Measurements from ENCODE around the gene KIRREL1.

The KIRREL1 gene

DNA sequence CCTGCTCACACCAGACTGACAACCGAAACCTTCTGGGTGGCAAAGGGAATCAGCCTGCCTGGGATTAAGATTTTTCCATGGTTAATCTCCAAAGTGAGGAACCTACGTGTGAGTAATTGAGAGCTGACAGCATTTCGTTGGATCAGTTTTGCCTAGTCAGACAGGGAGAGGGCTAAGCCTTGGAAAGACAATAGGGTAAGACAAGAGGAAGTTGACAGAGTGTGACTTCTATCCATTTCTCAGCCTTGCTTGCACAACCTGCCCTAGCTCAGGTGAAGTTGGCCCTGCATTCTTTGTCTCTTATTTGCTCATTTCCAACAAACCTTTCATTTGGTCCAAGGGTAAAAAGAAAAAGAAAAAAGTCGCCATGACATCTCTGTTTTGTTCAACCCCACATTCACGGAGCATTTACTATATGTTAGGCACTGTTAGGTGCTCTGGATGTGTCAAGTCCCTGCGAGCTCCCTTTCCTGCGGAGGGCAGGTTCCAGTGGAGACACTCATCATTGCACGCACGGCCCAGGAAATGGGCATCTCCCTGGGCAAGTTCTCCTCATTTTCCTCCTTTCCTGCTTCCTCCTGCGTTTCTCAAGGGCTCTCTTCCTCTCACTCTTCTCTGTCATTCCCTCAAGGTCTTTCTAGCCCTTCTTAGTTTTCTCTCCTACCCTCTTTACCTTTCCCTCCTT lies 23.3 kb downstream of the KIRREL1 start:
- Histone ChIP-seq H3K27ac (peak overlapping the region; percentile 68), H3K36me3 (no peaks in the 10 kb centered on the region; the same call in none of the 2 replicates), H3K27me3 (ENCODE audit: insufficient read depth, low read depth, severe bottlenecking) (no peaks in the 10 kb centered on the region), H3K9me3 (ENCODE audit: severe bottlenecking) (no peaks in the 10 kb centered on the region), H3K4me3 (ENCODE audit: low read depth, low read length) (no peak overlapping the region)
- TF ChIP-seq, protein P1, sequence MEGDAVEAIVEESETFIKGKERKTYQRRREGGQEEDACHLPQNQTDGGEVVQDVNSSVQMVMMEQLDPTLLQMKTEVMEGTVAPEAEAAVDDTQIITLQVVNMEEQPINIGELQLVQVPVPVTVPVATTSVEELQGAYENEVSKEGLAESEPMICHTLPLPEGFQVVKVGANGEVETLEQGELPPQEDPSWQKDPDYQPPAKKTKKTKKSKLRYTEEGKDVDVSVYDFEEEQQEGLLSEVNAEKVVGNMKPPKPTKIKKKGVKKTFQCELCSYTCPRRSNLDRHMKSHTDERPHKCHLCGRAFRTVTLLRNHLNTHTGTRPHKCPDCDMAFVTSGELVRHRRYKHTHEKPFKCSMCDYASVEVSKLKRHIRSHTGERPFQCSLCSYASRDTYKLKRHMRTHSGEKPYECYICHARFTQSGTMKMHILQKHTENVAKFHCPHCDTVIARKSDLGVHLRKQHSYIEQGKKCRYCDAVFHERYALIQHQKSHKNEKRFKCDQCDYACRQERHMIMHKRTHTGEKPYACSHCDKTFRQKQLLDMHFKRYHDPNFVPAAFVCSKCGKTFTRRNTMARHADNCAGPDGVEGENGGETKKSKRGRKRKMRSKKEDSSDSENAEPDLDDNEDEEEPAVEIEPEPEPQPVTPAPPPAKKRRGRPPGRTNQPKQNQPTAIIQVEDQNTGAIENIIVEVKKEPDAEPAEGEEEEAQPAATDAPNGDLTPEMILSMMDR (IDR thresholded peaks at IDR 0.05; ENCODE audit: low read depth, low read length) = no peak
- peak; percentile 86 for DNase-seq

DNA sequence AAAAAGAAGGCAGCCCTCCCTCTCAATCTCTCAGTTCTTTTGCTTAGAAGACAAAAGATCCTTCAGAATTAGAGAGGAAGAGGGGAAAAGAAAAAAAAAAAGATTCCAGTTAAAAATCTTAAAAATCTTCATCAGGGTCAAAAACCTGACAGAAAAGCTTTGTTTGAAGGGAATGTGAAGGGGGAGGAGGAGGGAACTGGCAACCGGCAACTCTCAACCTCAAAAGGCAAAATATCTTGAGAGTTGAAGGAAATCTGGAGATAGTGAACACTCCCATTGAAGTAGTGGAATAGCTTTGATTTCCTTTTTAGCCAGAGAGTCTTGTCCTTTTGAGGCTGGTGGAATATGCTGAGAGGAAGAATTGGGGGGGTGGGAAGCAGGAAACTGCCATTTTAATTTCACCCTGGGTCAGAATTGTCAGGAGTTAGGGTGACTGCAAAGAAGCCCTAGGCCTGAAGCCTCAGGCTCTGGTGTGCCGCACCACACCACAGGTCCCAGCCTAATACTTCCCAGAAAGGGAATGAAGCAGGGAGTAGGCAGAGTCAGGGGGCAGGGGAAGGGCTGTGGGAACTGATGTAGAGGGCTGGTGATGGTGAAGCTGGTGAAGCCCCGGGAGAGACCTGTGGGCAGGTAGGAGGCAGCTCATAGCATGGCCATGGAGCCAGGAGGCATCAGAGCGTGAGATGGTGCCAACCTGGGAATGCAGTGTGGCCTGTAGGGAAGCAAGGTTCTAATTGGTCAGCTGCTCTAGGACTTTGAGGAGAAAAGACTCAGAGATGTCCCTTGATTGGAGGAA lies 24.6 kb downstream of the KIRREL1 start:
- H3K27me3 ChIP-seq (ENCODE audit: insufficient read depth, low read depth, severe bottlenecking) = no peaks in the 10 kb centered on the region
- H3K9me3 ChIP-seq (ENCODE audit: severe bottlenecking) = no peaks in the 10 kb centered on the region
- no peak for DNase-seq
- no peaks in the 10 kb centered on the region; the same call in none of the 2 replicates for H3K36me3 ChIP-seq
- no peak overlapping the region for H3K4me3 ChIP-seq (ENCODE audit: low read depth, low read length)
- TF ChIP-seq, protein P1 (IDR thresholded peaks at IDR 0.05; ENCODE audit: low read depth, low read length) = no peak
- peak overlapping the region; percentile 60 for H3K27ac ChIP-seq

DNA sequence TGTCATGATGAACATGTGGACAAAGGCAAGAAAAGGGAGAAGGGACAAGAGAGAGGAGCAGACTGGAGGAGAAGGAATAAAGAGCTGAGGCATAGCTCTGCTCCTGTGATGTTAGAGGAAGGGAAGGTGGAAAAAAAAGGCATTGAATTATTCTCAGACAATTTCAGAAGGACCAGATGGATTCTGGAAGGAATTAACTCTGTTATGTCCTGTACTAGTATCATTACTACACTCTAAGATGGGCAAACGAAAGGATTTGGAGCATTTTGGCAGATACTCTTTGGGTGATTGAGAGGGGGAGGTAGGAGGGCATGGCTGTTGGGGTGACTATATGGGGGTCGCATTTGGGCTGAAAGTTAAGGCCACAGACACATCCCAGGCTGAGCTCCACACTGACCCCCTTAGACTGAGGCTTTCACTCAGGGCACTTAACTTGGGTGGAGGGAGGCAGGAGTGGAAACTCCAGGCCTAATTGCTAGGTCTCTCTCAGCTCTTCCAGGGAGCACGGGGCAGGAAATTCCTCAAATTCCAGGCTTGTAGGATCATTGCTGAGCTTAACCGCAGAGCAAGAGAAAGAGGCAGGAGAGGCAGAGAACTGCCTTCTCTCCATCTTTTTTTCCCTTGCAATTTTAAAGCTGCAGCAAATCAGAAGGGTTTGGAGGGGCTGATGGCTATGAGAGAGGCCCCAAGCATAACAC lies 25.9 kb downstream of the KIRREL1 start:
- no peak for DNase-seq
- H3K4me3 ChIP-seq (ENCODE audit: low read depth, low read length) = no peak overlapping the region
- H3K9me3 ChIP-seq (ENCODE audit: severe bottlenecking) = no peaks in the 10 kb centered on the region
- TF ChIP-seq, protein P1 (IDR thresholded peaks at IDR 0.05; ENCODE audit: low read depth, low read length) = no peak
- no peaks in the 10 kb centered on the region; the same call in 1 of the 2 replicates for H3K36me3 ChIP-seq
- no peaks in the 10 kb centered on the region for H3K27me3 ChIP-seq (ENCODE audit: insufficient read depth, low read depth, severe bottlenecking)
- H3K27ac ChIP-seq = no peak overlapping the region

DNA sequence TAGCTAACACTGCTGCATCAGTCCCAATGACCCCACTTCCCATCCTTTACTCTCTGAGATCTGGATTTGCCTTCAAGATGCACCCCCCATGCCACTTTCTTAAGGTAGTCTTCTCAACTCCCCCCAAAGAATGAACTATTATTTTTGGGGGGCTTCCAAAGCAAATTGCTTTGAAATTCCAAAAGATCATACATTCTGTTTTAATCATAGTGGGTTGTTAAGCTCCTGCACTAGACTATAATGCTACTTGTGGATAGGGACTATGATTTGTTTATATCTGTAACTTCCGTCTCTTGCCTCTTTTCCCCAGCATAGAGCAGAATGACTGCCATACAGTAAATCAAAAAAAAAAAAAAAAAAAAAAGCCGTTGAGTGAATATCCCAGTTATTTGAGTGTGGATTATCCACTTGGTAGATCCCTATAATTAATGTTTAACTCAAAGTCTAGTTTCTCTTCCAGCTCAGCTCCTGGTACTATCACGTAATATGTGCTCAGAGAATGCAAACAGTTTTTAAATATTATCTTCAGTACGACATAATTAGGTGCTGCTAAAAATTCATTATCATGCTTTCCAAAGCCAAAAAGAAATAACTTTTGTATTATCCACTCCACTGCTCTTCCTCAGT lies 26.9 kb downstream of the KIRREL1 start:
- DNase-seq = no peak
- Histone ChIP-seq H3K4me3 (ENCODE audit: low read depth, low read length) (no peak overlapping the region), H3K27me3 (ENCODE audit: insufficient read depth, low read depth, severe bottlenecking) (no peaks in the 10 kb centered on the region), H3K36me3 (no peaks in the 10 kb centered on the region; the same call in 1 of the 2 replicates), H3K27ac (no peak overlapping the region), H3K9me3 (ENCODE audit: severe bottlenecking) (no peaks in the 10 kb centered on the region)
- TF ChIP-seq, protein P1 (IDR thresholded peaks at IDR 0.05; ENCODE audit: low read depth, low read length) = no peak

DNA sequence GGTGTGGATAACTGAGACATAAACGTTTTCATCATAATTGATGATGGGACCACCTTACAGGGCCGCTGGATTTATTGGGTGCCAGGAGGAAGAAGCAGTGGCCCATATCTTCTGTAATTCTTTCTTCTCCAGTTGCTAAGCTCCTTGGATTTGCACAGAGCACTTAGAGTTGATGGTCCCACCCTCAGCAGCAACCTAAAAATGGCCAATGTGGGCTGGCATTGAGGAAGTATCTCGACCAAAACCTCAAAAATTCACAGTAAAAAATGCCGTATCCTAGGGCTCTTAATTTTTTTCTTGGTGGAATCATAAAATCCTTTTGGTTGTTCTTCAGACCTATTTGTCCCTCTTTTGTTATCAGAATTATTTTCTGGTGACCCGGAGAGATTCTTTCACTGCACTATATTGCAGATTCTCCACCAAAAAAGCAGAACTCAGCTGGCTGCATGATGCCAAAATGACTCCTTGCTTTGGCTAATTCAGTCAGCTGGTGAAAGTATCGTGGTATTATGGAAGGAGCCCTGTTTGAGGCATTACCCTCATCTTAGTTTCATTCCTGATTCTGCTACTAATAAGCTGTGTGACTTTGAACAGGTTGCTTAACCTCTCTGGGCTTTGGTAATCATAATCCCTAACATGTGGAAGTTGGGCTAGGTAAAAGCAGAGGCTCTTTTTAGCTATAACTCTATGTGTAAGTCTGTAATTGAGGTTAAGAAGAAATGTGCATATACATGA lies 27.6 kb downstream of the KIRREL1 start:
- TF ChIP-seq, protein P1 (IDR thresholded peaks at IDR 0.05; ENCODE audit: low read depth, low read length) = no peak
- Histone ChIP-seq H3K27ac (no peak overlapping the region), H3K36me3 (peaks cover under 1% of the 10 kb centered on the region), H3K27me3 (ENCODE audit: insufficient read depth, low read depth, severe bottlenecking) (no peaks in the 10 kb centered on the region), H3K9me3 (ENCODE audit: severe bottlenecking) (no peaks in the 10 kb centered on the region), H3K4me3 (ENCODE audit: low read depth, low read length) (no peak overlapping the region)
- DNase-seq = no peak

Measured in WERI-Rb-1 (cell line).